HL-60 (cell line): ENCODE measurements around the gene CAPG.
A peak's percentile ranks its signal among the peaks of the same experiment; 100 is the strongest.

Experiments
- DNase-seq, 2 experiments: peaks; one replicate each; pipeline ENCODE4 v3.0.0-alpha.2; 2010 to 2020; ENCODE audit warnings: low read depth in 1 of 2, low spot score in 1 of 2
- H3K27ac ChIP-seq: fragments of 250-450 bp; sonication (Bioruptor Pico); replicated peaks from 2 replicates; pipeline ENCODE4 v1.5.1; 2020; ENCODE audit warnings: mild to moderate bottlenecking, moderate library complexity
- H3K27me3 ChIP-seq: fragments of 250-450 bp; sonication (Bioruptor Pico); 2 replicates; pipeline ENCODE4 v1.5.1; 2021; ENCODE audit warnings: mild to moderate bottlenecking, moderate library complexity; ENCODE audit not compliant: insufficient read depth, poor library complexity, severe bottlenecking
- H3K4me3 ChIP-seq: replicated peaks from 2 replicates; pipeline ENCODE4 v1.5.1; 2011; ENCODE audit warnings: mild to moderate bottlenecking, control low read depth, low read length; ENCODE audit not compliant: insufficient read depth
- GABPA ChIP-seq: IDR thresholded peaks from 2 replicates; pipeline ENCODE4 v1.6.1; 2012; ENCODE audit warnings: low read depth
- POLR2AphosphoS5 ChIP-seq: IDR thresholded peaks from 2 replicates; pipeline ENCODE4 v1.6.1; 2012; ENCODE audit warnings: low read depth
- SPI1 ChIP-seq: IDR thresholded peaks from 2 replicates; pipeline ENCODE4 v1.6.1; 2012; ENCODE audit warnings: low read depth, mild to moderate bottlenecking, borderline replicate concordance
- TF ChIP-seq, protein P1 (sequence below): IDR thresholded peaks from one replicate; pipeline ENCODE4 v1.5.1; 2011; ENCODE audit warnings: low read length, control low read depth, inconsistent platforms; ENCODE audit not compliant: insufficient read depth
- TF ChIP-seq, protein P2 (sequence below): IDR thresholded peaks from 2 replicates; pipeline ENCODE4 v1.6.1; 2012; ENCODE audit warnings: low read depth; ENCODE audit not compliant: insufficient replicate concordance

Gene CAPG

GRCh38 chr2:85394261-85394681 lies 15.9 kb downstream of the CAPG start:
- no peak overlapping the region for H3K27ac ChIP-seq
- TF ChIP-seq POLR2AphosphoS5: no peak
- TF ChIP-seq, protein P1, sequence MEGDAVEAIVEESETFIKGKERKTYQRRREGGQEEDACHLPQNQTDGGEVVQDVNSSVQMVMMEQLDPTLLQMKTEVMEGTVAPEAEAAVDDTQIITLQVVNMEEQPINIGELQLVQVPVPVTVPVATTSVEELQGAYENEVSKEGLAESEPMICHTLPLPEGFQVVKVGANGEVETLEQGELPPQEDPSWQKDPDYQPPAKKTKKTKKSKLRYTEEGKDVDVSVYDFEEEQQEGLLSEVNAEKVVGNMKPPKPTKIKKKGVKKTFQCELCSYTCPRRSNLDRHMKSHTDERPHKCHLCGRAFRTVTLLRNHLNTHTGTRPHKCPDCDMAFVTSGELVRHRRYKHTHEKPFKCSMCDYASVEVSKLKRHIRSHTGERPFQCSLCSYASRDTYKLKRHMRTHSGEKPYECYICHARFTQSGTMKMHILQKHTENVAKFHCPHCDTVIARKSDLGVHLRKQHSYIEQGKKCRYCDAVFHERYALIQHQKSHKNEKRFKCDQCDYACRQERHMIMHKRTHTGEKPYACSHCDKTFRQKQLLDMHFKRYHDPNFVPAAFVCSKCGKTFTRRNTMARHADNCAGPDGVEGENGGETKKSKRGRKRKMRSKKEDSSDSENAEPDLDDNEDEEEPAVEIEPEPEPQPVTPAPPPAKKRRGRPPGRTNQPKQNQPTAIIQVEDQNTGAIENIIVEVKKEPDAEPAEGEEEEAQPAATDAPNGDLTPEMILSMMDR: no peak
- TF ChIP-seq SPI1: no peak
- TF ChIP-seq GABPA: no peak
- TF ChIP-seq, protein P2, sequence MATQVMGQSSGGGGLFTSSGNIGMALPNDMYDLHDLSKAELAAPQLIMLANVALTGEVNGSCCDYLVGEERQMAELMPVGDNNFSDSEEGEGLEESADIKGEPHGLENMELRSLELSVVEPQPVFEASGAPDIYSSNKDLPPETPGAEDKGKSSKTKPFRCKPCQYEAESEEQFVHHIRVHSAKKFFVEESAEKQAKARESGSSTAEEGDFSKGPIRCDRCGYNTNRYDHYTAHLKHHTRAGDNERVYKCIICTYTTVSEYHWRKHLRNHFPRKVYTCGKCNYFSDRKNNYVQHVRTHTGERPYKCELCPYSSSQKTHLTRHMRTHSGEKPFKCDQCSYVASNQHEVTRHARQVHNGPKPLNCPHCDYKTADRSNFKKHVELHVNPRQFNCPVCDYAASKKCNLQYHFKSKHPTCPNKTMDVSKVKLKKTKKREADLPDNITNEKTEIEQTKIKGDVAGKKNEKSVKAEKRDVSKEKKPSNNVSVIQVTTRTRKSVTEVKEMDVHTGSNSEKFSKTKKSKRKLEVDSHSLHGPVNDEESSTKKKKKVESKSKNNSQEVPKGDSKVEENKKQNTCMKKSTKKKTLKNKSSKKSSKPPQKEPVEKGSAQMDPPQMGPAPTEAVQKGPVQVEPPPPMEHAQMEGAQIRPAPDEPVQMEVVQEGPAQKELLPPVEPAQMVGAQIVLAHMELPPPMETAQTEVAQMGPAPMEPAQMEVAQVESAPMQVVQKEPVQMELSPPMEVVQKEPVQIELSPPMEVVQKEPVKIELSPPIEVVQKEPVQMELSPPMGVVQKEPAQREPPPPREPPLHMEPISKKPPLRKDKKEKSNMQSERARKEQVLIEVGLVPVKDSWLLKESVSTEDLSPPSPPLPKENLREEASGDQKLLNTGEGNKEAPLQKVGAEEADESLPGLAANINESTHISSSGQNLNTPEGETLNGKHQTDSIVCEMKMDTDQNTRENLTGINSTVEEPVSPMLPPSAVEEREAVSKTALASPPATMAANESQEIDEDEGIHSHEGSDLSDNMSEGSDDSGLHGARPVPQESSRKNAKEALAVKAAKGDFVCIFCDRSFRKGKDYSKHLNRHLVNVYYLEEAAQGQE: no peak
- no peak for DNase-seq
- no peaks in the 10 kb centered on the region for H3K27me3 ChIP-seq
- no peak overlapping the region for H3K4me3 ChIP-seq

- no peak overlapping the region for H3K27ac ChIP-seq
- no peak for TF ChIP-seq POLR2AphosphoS5
- TF ChIP-seq GABPA: no peak
- TF ChIP-seq, protein P1: no peak
- TF ChIP-seq SPI1: no peak
- TF ChIP-seq, protein P2: no peak
- no peaks in the 10 kb centered on the region for H3K27me3 ChIP-seq
- no peak overlapping the region for H3K4me3 ChIP-seq
- no peak for DNase-seq
Observed at GRCh38 chr2:85393836-85394235, 16.3 kb downstream of the CAPG start.

- peak in 1 of 2 experiments; percentile 77 for DNase-seq
- TF ChIP-seq SPI1: no peak
- TF ChIP-seq, protein P1: peak; percentile 92
- Histone ChIP-seq H3K27ac (no peak overlapping the region), H3K4me3 (no peak overlapping the region), H3K27me3 (no peaks in the 10 kb centered on the region)
Observed at GRCh38 chr2:85390941-85391669, 19.1 kb downstream of the CAPG start.
